Measurements from ENCODE around the gene SNX18. TPM values are rescaled to one million over a fixed set of nuclear protein-coding genes. Genes with fewer than 3 reads are reported as not detected.
A peak's percentile ranks its signal among the peaks of the same experiment; 100 is the strongest.
"Not testable (repeated sequence)": the region's sequence is repeated elsewhere in the genome, so short reads cannot be mapped to it uniquely, and the experiment has no call there.

The SNX18 gene
- total and polyA plus RNA-seq, 7 donors = 3.9 to 13.0 (median 9.1) TPM

DNA sequence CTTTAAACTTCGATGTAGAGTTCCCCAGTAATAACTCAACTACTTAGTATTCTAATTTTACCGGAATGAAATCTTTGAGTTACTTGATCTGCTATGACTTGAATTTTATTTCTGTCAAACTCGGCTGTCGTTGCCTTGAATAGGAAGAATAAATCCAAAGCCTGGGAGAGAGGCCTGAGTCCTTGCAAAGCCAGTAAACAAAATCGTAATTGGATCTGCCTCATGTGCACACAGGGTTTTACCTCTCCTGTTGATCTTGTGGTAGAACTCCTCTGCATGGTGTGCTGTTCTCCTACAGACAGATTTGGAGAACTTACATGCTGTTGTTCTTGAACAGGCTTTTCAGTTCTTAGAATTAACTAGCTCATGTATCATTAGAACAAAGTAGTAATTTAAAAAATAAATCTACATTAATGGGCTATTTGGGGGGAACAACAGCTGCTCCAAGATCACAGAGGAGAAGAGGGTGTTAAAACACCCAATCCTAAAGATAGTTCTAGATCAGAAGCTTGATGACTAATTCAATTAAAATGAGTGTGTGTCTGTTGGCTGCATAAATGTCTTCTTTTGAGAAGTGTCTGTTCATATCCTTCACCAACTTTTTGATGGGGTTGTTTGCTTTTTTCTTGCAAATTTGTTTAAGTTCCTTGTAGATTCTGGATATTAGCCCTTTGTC, 33.2 kb upstream of the SNX18 start:
- 19 to 29% (median 21%) methylated on average over 5 of the region's 5 CpGs for WGBS, 3 donors
- Histone ChIP-seq H3K36me3 (ENCODE audit: insufficient read depth in 1 of 2, low read depth in 1 of 2) (no peaks in the 10 kb centered on the region), H3K4me1 (peaks cover 19% of the 10 kb centered on the region), H3K9me3 (no peaks in the 10 kb centered on the region), H3K27me3 (ENCODE audit: insufficient read depth in 3 of 3, low read length in 2 of 3) (no peaks in the 10 kb centered on the region), H3K27ac (peak overlapping the region; percentile 78), H3K4me3 (peak overlapping the region; percentile 8)
- intact Hi-C loops (cut with DNase I) = loop anchor here (5.0 to 10.0 kb wide), 2 partner anchors 172 to 230 kb away; partner anchors contain the start of gene ARL15 (in 1 of the 2)
- ATAC-seq (peak; percentile 53 to 94 (median 80)), DNase-seq (no peak)
- TF ChIP-seq, protein P1, sequence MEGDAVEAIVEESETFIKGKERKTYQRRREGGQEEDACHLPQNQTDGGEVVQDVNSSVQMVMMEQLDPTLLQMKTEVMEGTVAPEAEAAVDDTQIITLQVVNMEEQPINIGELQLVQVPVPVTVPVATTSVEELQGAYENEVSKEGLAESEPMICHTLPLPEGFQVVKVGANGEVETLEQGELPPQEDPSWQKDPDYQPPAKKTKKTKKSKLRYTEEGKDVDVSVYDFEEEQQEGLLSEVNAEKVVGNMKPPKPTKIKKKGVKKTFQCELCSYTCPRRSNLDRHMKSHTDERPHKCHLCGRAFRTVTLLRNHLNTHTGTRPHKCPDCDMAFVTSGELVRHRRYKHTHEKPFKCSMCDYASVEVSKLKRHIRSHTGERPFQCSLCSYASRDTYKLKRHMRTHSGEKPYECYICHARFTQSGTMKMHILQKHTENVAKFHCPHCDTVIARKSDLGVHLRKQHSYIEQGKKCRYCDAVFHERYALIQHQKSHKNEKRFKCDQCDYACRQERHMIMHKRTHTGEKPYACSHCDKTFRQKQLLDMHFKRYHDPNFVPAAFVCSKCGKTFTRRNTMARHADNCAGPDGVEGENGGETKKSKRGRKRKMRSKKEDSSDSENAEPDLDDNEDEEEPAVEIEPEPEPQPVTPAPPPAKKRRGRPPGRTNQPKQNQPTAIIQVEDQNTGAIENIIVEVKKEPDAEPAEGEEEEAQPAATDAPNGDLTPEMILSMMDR (IDR thresholded peaks at IDR 0.05) = no peak

DNA sequence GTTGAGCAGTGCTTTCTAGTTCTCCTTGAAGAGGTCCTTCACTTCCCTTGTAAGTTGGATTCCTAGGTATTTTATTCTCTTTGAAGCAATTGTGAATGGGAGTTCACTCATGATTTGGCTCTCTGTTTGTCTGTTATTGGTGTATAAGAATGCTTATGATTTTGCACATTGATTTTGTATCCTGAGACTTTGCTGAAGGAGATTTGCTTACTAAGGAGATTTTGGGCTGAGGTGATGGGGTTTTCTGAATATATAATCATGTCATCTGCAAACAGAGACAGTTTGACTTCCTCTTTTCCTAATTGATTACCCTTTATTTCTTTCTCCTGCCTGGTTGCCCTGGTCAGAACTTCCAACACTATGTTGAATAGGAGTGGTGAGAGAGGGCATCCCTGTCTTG, 31.9 kb upstream of the SNX18 start:
- H3K4me1 ChIP-seq = peaks cover 20% of the 10 kb centered on the region
- not testable (repeated sequence) for ATAC-seq; H3K27ac ChIP-seq; H3K9me3 ChIP-seq; DNase-seq; H3K4me3 ChIP-seq; H3K27me3 ChIP-seq (ENCODE audit: insufficient read depth in 3 of 3, low read length in 2 of 3); H3K36me3 ChIP-seq (ENCODE audit: insufficient read depth in 1 of 2, low read depth in 1 of 2)
- intact Hi-C loops (cut with DNase I) = loop anchor here in 1 of 2 donors (10.0 kb wide), 1 partner anchor 231 kb away; no protein-coding TSS in a partner anchor

DNA sequence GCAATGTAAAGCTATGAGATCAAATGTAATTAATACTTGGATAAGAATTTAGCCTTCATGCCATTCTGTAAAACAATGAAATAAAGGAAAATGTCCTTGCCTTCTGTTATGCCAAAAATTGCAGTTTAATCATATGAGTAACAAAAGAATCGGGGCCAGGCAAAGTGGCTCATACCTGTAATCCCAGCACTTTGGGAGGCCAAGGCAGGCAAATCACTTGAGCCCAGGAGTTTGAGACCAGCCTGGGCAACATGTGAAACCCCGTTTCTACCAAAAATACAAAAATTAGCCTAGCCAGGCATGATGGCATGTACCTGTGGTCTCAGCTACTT, 27.9 kb upstream of the SNX18 start:
- not testable (repeated sequence) for H3K4me1 ChIP-seq; H3K9me3 ChIP-seq; H3K4me3 ChIP-seq; H3K36me3 ChIP-seq (ENCODE audit: insufficient read depth in 1 of 2, low read depth in 1 of 2); DNase-seq; H3K27ac ChIP-seq; H3K27me3 ChIP-seq (ENCODE audit: insufficient read depth in 3 of 3, low read length in 2 of 3); ATAC-seq
- intact Hi-C loops (cut with DNase I) = loop anchor here (2.0 to 10.0 kb wide), 2 partner anchors 47 to 235 kb away; no protein-coding TSS in a partner anchor
- 32 to 50% (median 50%) methylated on average over 2 of the region's 2 CpGs for WGBS, 3 donors

DNA sequence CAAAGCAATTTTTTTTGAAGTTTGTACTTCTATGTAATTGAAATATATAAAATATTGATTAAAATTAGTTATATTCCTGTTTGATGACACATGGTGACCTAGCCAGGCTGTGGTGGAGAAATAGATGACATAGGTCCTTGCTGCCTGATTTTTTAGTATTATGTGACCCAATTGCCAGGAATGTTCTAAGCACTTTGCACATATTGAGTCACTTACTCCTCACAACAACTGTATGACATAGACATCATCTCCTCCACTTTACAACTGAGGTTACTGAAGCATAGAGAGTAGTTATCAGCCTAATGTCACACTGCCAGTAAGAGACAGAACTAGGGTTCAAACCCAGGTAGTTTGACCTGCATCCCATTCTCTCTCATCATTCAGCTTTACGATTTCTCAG, 26.2 kb upstream of the SNX18 start:
- H3K4me1 ChIP-seq = peaks cover 4% of the 10 kb centered on the region
- DNase-seq (no peak), ATAC-seq (no peak)
- intact Hi-C loops (cut with DNase I) = loop anchor here (5.0 to 10.0 kb wide), 3 partner anchors 44 to 239 kb away; partner anchors contain the start of gene ARL15 (in 1 of the 2)
- peaks cover 0 to 4% (median 0%) of the 10 kb centered on the region in 3 donors for H3K27me3 ChIP-seq (ENCODE audit: insufficient read depth in 3 of 3, low read length in 2 of 3)
- H3K27ac ChIP-seq = no peak overlapping the region
- 90 to 92% (median 91%) methylated on average over 1 of the region's 1 CpG for WGBS, 3 donors
- no peak overlapping the region for H3K4me3 ChIP-seq
- H3K36me3 ChIP-seq (ENCODE audit: insufficient read depth in 1 of 2, low read depth in 1 of 2) = no peaks in the 10 kb centered on the region
- H3K9me3 ChIP-seq = no peaks in the 10 kb centered on the region
- TF ChIP-seq, protein P1 (IDR thresholded peaks at IDR 0.05) = no peak

DNA sequence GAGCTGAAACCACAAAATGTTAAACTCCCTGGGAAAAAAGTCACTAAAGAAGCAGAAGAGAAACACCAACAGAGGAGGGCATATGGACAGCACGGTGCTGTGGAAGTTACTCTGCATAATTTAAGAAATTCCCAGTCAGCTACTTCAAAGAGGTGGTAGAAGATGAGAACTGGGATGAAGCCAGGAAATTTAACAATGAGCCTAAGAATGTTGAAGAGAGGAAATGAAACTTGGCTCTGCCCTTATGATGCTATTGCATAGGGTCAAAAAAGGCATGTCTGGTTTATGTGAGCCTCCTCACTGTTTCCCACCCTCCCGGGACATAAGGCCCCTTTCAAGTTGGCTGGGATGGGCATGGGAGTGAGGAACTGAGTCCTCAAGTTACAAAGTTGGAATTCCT, 25.4 kb upstream of the SNX18 start:
- H3K27ac ChIP-seq = no peak overlapping the region
- 30 to 41% (median 34%) methylated on average over 2 of the region's 2 CpGs for WGBS, 3 donors

More for the DNA sequence above, 25.4 kb upstream of the SNX18 start:
- H3K36me3 ChIP-seq (ENCODE audit: insufficient read depth in 1 of 2, low read depth in 1 of 2) = no peaks in the 10 kb centered on the region
- H3K4me1 ChIP-seq = peaks cover 4% of the 10 kb centered on the region
- no peak overlapping the region for H3K4me3 ChIP-seq
- H3K9me3 ChIP-seq = no peaks in the 10 kb centered on the region
- peaks cover 0 to 4% (median 0%) of the 10 kb centered on the region in 3 donors for H3K27me3 ChIP-seq (ENCODE audit: insufficient read depth in 3 of 3, low read length in 2 of 3)
- DNase-seq = no peak
- no peak for ATAC-seq
- intact Hi-C loops (cut with DNase I) = loop anchor here (5.0 to 10.0 kb wide), 3 partner anchors 45 to 240 kb away; partner anchors contain the start of gene ARL15 (in 1 of the 2)
- TF ChIP-seq, protein P1 (IDR thresholded peaks at IDR 0.05) = no peak
